Colonic mucosa (tissue), 4 donors: ENCODE results near the gene ZNF750. TPM values are rescaled to one million over a fixed set of nuclear protein-coding genes. Genes with fewer than 3 reads are reported as not detected.

Experiments
- DNase-seq: peaks from one replicate; pipeline ENCODE4 v3.0.0-alpha.2; 2020
- H3K27ac ChIP-seq: fragments of 200-600 bp; one replicate; pipeline ENCODE4 v1.8.0; 2021
- H3K27me3 ChIP-seq: fragments of 200-600 bp; one replicate; pipeline ENCODE4 v1.8.0; 2021
- H3K36me3 ChIP-seq: fragments of 200-600 bp; one replicate; pipeline ENCODE4 v1.8.0; 2021
- H3K4me1 ChIP-seq: fragments of 200-600 bp; one replicate; pipeline ENCODE4 v1.8.0; 2021; ENCODE audit warnings: mild to moderate bottlenecking
- H3K4me3 ChIP-seq: fragments of 200-600 bp; one replicate; pipeline ENCODE4 v1.8.0; 2021
- H3K9ac ChIP-seq, 2 donors: one replicate each; pipeline ENCODE4 v1.7.0; 2013; ENCODE audit warnings: control low read depth in 2 of 2, low read depth in 2 of 2, low read length in 2 of 2
- H3K9me3 ChIP-seq: fragments of 200-600 bp; one replicate; pipeline ENCODE4 v1.8.0; 2021
- intact Hi-C: fragments of 100-400 bp; cut with DNase I; formaldehyde crosslinking; loops from one replicate; pipeline ENCODE4 v1.14.1; 2022
- total RNA-seq, 2 donors: library from RNA; stranded (reverse); fragmentation: NEBNext Ultra II Directional in 1 of 2; extraction: Animal tissue kit (Norgen Biotek cat#: 25700) in 1 of 2; gene quantifications; one replicate each; pipeline ENCODE4 v1.2.1, GENCODE V29; 2021
- TF ChIP-seq, protein P1 (sequence below): fragments of 200-600 bp; IDR thresholded peaks from one replicate; pipeline ENCODE4 v1.8.0; 2022; ENCODE audit warnings: antibody characterized with exemption, mild to moderate bottlenecking
- donor health status: healthy.
- donor health status: DM: no; HTN: no; CAD: no.
- donor health status: DM: no; HTN: no; CAD: no.

ZNF750 gene
- total RNA-seq, 2 donors from 2014 or later, result not detected

DNA sequence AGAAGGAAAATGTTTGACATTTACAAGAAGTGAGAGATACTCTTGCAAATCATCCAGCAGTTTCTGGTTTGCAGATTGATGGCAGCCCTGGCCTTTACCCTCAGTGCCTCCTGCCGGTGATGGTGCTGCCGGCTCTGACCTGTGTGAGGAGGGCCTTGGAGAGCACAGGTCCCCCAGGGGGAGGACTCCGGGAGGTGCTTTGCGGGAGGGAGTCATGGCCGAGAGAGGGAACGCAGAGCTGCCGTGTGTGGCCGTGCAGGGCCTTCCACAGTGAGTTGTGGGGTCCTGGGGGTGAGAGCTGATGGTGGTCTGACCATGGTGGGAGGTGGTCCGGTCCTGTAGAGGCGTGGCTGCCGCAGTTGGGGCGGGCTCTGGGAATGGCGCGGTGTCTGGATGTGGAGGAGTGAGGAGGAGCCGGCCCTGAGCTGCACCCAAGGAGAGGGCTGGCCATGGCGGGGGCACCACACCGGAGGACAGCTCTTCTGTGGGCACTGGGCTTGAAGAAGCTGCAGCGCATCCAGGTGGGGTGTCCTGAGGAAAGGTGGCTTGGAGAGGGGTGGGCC lies 28.0 kb upstream of the ZNF750 start:
- no peaks in the 10 kb centered on the region for H3K27me3 ChIP-seq
- intact Hi-C loops, result no loop called here
- H3K36me3 ChIP-seq, result no peaks in the 10 kb centered on the region
- H3K4me1 ChIP-seq, result no peaks in the 10 kb centered on the region
- no peaks in the 10 kb centered on the region for H3K9me3 ChIP-seq
- H3K4me3 ChIP-seq, result no peak overlapping the region
- H3K9ac ChIP-seq, result no peak overlapping the region
- TF ChIP-seq, protein P1, sequence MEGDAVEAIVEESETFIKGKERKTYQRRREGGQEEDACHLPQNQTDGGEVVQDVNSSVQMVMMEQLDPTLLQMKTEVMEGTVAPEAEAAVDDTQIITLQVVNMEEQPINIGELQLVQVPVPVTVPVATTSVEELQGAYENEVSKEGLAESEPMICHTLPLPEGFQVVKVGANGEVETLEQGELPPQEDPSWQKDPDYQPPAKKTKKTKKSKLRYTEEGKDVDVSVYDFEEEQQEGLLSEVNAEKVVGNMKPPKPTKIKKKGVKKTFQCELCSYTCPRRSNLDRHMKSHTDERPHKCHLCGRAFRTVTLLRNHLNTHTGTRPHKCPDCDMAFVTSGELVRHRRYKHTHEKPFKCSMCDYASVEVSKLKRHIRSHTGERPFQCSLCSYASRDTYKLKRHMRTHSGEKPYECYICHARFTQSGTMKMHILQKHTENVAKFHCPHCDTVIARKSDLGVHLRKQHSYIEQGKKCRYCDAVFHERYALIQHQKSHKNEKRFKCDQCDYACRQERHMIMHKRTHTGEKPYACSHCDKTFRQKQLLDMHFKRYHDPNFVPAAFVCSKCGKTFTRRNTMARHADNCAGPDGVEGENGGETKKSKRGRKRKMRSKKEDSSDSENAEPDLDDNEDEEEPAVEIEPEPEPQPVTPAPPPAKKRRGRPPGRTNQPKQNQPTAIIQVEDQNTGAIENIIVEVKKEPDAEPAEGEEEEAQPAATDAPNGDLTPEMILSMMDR, result no peak
- H3K27ac ChIP-seq, result no peak overlapping the region
- no peak for DNase-seq

DNA sequence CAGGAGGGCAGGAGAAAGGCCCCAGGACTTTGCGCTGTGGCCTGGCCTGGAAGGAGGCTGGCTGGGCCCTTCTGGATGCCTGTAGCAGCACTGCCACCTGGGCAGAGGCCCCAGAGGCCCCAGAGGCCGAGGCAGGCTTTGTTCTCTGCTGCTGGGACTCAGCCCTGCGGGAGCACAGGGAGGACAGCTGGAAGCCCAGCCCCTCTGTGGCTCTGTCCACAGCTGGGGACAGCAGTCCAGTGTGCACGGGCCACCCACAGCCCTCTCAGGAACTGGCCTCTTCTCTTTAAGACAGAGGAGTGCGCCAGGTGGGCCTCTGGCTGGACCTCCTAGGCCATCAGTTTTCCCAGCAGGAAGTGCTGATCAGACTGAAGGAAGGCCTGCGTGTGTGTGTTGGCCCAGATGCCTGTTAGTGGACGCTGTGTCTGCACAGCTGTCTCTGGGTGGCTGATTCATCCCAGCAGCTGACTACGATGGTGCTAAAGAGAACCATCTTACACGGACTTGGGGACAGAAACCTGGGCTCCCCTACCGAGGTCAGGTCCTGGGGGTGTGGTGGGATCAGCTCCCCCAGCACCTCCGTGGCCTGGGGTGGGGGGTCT lies 26.9 kb upstream of the ZNF750 start:
- DNase-seq, result no peak
- no peaks in the 10 kb centered on the region for H3K4me1 ChIP-seq
- no peaks in the 10 kb centered on the region for H3K27me3 ChIP-seq
- H3K27ac ChIP-seq, result no peak overlapping the region
- no peaks in the 10 kb centered on the region for H3K36me3 ChIP-seq
- no peaks in the 10 kb centered on the region for H3K9me3 ChIP-seq
- intact Hi-C loops, result no loop called here
- no peak overlapping the region for H3K4me3 ChIP-seq
- TF ChIP-seq, protein P1, result no peak
- H3K9ac ChIP-seq, result peak overlapping the region in 1 of 2 donors; percentile 30

DNA sequence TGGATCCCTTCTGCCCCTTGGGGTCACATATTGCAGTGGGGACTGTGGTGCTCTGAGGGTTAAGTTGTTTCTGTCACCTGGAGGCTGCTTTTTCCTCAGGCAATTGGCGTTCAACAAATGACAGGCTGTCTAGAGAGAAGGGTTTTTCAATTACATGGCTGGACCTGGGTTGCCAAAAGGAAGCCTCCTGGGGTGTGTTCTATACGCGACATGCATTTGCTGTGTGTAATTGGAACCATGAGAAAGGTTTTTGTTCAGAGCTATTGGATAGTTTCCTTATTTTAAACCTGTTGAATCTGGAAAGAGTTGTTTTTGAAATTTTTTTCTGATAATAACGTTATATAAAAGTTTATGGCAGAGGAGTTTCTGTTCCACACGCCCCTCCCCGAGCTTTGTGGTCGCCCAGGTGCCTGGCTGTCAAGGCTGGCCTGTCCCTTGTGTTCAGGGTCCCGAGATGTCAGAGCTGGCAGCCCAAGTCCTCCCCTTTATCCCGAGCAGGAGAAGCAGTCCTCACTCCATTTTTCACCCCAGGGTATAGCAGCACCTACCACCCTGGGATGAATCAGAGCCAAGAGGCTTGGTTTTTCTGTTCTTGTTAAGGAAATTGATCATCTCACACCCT lies 26.1 kb upstream of the ZNF750 start:
- Histone ChIP-seq H3K9ac (no peak overlapping the region), H3K27me3 (no peaks in the 10 kb centered on the region), H3K4me3 (no peak overlapping the region), H3K4me1 (no peaks in the 10 kb centered on the region), H3K36me3 (no peaks in the 10 kb centered on the region), H3K27ac (no peak overlapping the region), H3K9me3 (no peaks in the 10 kb centered on the region)
- intact Hi-C loops, result no loop called here
- DNase-seq, result no peak
- TF ChIP-seq, protein P1, result no peak

DNA sequence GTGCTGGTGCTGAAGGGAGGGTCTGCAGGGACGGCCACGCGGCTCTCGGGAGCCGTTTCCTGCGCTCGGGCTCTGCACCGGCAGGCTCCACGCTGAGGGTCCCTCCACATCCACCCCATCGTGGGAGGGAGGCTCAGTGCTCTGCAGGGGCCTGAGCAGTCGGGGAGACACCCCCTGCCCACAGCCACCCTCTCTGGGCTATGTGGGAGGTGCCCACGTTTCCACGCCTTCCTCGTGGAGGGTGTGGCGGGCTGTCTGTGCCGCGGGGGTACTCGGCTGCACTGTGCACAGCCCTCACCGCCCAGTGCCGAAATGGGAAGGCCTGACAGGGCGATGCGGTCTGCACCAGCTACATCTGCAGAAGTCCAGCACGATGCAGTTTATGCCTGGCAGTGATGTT lies 25.5 kb upstream of the ZNF750 start:
- H3K27ac ChIP-seq, result no peak overlapping the region
- intact Hi-C loops, result no loop called here
- no peak overlapping the region for H3K9ac ChIP-seq
- H3K36me3 ChIP-seq, result no peaks in the 10 kb centered on the region
- TF ChIP-seq, protein P1, result no peak
- no peaks in the 10 kb centered on the region for H3K27me3 ChIP-seq
- no peaks in the 10 kb centered on the region for H3K9me3 ChIP-seq
- no peak for DNase-seq
- H3K4me1 ChIP-seq, result no peaks in the 10 kb centered on the region
- H3K4me3 ChIP-seq, result no peak overlapping the region

DNA sequence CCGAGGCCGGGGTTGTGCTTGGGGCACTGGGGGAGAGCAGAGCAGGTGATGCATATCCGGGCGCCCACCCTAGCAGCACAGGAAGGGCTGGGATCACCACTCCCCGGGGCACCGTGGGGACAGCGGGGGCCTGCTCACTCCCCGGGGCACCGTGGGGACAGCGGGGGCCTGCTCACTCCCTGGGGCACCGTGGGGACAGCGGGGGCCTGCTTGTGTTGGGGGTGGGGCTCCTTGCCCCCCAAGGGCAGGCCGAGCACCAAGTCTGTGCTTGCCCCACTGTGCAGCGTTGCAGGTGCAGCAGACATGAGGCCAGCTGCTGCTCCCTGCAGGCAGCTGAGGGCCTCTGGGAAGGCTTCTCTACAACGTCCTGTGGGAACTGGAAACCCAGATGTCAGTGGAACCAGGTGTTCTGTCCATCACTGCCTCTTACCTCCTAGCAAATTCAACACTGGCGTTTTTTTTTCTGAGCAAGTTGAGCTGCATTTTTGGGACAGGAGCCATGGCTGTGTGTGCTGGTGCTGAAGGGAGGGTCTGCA lies 25.0 kb upstream of the ZNF750 start:
- intact Hi-C loops, result no loop called here
- no peak overlapping the region for H3K4me3 ChIP-seq
- H3K4me1 ChIP-seq, result no peaks in the 10 kb centered on the region
- no peaks in the 10 kb centered on the region for H3K9me3 ChIP-seq
- no peak for DNase-seq
- TF ChIP-seq, protein P1, result no peak
- peak overlapping the region in 1 of 2 donors; percentile 41 for H3K9ac ChIP-seq
- no peaks in the 10 kb centered on the region for H3K36me3 ChIP-seq
- peak overlapping the region; percentile 47 for H3K27ac ChIP-seq
- no peaks in the 10 kb centered on the region for H3K27me3 ChIP-seq
